Measurements from ENCODE around the gene ARID4B. TPM values are rescaled to one million over a fixed set of nuclear protein-coding genes. Genes with fewer than 3 reads are reported as not detected.

The ARID4B gene
- total RNA-seq, 2 experiments from 2014 or later = 28.7 to 44.9 TPM

GRCh38 chr1:235158680-235159079, 169.3 kb downstream of the ARID4B start:
- Histone ChIP-seq H3K27ac (ENCODE audit: low read depth, low read length, poor library complexity, severe bottlenecking) (no peak overlapping the region), H3K36me3 (ENCODE audit: insufficient read depth, low read length) (peaks cover 58% of the 10 kb centered on the region), H4K20me1 (ENCODE audit: insufficient read depth, low read length) (no peaks in the 10 kb centered on the region), H2AFZ (ENCODE audit: low read length) (no peak overlapping the region), H3K4me1 (ENCODE audit: insufficient read depth, low read length, poor library complexity, severe bottlenecking) (peaks cover 18% of the 10 kb centered on the region), H3K9me3 (ENCODE audit: low read length) (no peaks in the 10 kb centered on the region), H3K79me2 (ENCODE audit: insufficient read depth, low read depth, low read length) (peaks cover 25% of the 10 kb centered on the region), H3K9me2 (ENCODE audit: insufficient read depth, low read length) (no peaks in the 10 kb centered on the region), H3K4me3 (ENCODE audit: low read depth, low read length, poor library complexity, severe bottlenecking) (no peak overlapping the region), H3K4me2 (ENCODE audit: low read length) (no peak overlapping the region)
- ChIA-PET POLR2A (interaction anchor here (0.6 to 1.4 kb wide), 7 partner anchors 13 to 345 kb away, joined by 3 to 6 read pairs (median 4); no protein-coding TSS in a partner anchor), CTCF (ENCODE audit: unreplicated experiment) (no interaction called here)
- intact Hi-C loops (cut with micrococcal nuclease; ENCODE audit: unreplicated experiment) = no loop called here
- no TSS peak for BruUV-seq (replicated peaks)
- no peak for DNase-seq (ENCODE audit: low spot score)
- no peak for TF ChIP-seq EZH2phosphoT487 (IDR thresholded peaks at IDR 0.05; ENCODE audit: borderline replicate concordance, low read depth, low read length)
- TF ChIP-seq, protein P1, sequence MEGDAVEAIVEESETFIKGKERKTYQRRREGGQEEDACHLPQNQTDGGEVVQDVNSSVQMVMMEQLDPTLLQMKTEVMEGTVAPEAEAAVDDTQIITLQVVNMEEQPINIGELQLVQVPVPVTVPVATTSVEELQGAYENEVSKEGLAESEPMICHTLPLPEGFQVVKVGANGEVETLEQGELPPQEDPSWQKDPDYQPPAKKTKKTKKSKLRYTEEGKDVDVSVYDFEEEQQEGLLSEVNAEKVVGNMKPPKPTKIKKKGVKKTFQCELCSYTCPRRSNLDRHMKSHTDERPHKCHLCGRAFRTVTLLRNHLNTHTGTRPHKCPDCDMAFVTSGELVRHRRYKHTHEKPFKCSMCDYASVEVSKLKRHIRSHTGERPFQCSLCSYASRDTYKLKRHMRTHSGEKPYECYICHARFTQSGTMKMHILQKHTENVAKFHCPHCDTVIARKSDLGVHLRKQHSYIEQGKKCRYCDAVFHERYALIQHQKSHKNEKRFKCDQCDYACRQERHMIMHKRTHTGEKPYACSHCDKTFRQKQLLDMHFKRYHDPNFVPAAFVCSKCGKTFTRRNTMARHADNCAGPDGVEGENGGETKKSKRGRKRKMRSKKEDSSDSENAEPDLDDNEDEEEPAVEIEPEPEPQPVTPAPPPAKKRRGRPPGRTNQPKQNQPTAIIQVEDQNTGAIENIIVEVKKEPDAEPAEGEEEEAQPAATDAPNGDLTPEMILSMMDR (conservative IDR thresholded peaks at IDR 0.05; ENCODE audit: low read length) = no peak

DNA sequence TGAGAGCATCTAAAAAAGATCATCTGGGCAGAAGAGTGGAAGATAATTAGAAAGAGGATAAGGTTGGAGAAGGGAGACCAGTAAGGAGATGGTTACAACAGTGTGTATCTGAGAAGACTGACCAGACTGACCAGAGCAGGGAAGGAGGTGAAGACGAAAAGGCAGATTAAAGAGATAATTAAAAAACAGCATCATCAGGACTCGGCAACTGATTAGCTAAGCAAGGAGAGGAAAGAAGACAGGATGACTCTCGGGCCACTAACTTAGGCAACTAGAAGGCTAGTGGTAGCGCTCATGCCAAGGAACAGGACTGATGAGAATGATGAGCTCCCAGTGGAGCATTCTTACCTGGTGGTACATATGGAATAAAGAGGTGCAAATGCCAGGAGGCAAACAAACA, 170.8 kb downstream of the ARID4B start:
- Histone ChIP-seq H3K9me3 (ENCODE audit: low read length) (no peaks in the 10 kb centered on the region), H3K36me3 (ENCODE audit: insufficient read depth, low read length) (peaks cover 74% of the 10 kb centered on the region), H3K4me3 (ENCODE audit: low read depth, low read length, poor library complexity, severe bottlenecking) (no peak overlapping the region), H3K79me2 (ENCODE audit: insufficient read depth, low read depth, low read length) (peaks cover 25% of the 10 kb centered on the region), H3K4me2 (ENCODE audit: low read length) (no peak overlapping the region), H3K27ac (ENCODE audit: low read depth, low read length, poor library complexity, severe bottlenecking) (no peak overlapping the region), H2AFZ (ENCODE audit: low read length) (no peak overlapping the region), H3K4me1 (ENCODE audit: insufficient read depth, low read length, poor library complexity, severe bottlenecking) (peaks cover 18% of the 10 kb centered on the region), H4K20me1 (ENCODE audit: insufficient read depth, low read length) (no peaks in the 10 kb centered on the region), H3K9me2 (ENCODE audit: insufficient read depth, low read length) (no peaks in the 10 kb centered on the region)
- ChIA-PET POLR2A (interaction anchor here (0.7 to 1.7 kb wide), 6 partner anchors 10 to 662 kb away, joined by 3 to 5 read pairs (median 4); no protein-coding TSS in a partner anchor), CTCF (ENCODE audit: unreplicated experiment) (no interaction called here)
- no TSS peak for BruUV-seq (replicated peaks)
- TF ChIP-seq EZH2phosphoT487 (IDR thresholded peaks at IDR 0.05; ENCODE audit: borderline replicate concordance, low read depth, low read length) = no peak
- TF ChIP-seq, protein P1 (conservative IDR thresholded peaks at IDR 0.05; ENCODE audit: low read length) = no peak
- intact Hi-C loops (cut with micrococcal nuclease; ENCODE audit: unreplicated experiment) = no loop called here
- DNase-seq (ENCODE audit: low spot score) = no peak

DNA sequence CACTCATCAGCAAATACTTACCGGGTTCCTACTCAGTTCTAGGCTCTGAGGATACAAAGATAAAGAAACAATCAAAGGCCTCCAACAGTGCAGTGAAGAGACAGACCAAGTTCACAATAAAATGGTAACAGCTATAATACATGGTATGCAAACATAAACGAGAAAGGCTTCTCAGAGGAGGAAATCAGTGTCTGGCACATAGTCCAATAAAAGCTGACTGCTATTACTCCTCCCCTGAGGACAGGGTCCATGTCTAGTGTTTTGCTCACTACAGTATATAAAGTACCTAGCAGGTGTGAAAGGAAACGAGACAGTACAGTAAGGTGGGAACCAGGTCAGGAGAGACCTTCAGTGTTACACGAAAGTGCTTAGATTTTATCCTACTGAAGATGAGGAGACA, 171.2 kb downstream of the ARID4B start:
- Histone ChIP-seq H3K27ac (ENCODE audit: low read depth, low read length, poor library complexity, severe bottlenecking) (no peak overlapping the region), H3K4me1 (ENCODE audit: insufficient read depth, low read length, poor library complexity, severe bottlenecking) (peaks cover 15% of the 10 kb centered on the region), H3K4me2 (ENCODE audit: low read length) (no peak overlapping the region), H3K9me2 (ENCODE audit: insufficient read depth, low read length) (no peaks in the 10 kb centered on the region), H3K4me3 (ENCODE audit: low read depth, low read length, poor library complexity, severe bottlenecking) (no peak overlapping the region), H4K20me1 (ENCODE audit: insufficient read depth, low read length) (no peaks in the 10 kb centered on the region), H3K79me2 (ENCODE audit: insufficient read depth, low read depth, low read length) (peaks cover 25% of the 10 kb centered on the region), H2AFZ (ENCODE audit: low read length) (no peak overlapping the region), H3K36me3 (ENCODE audit: insufficient read depth, low read length) (peaks cover 78% of the 10 kb centered on the region), H3K9me3 (ENCODE audit: low read length) (no peaks in the 10 kb centered on the region)
- ChIA-PET CTCF (ENCODE audit: unreplicated experiment) (interaction anchor here (0.6 kb wide), 2 partner anchors 34 to 360 kb away, joined by 3 to 4 read pairs; no protein-coding TSS in a partner anchor), POLR2A (interaction anchor here (0.7 to 1.7 kb wide), 6 partner anchors 11 to 661 kb away, joined by 3 to 5 read pairs (median 4); no protein-coding TSS in a partner anchor)
- TF ChIP-seq EZH2phosphoT487 (IDR thresholded peaks at IDR 0.05; ENCODE audit: borderline replicate concordance, low read depth, low read length) = no peak
- TF ChIP-seq, protein P1 (conservative IDR thresholded peaks at IDR 0.05; ENCODE audit: low read length) = no peak
- intact Hi-C loops (cut with micrococcal nuclease; ENCODE audit: unreplicated experiment) = no loop called here
- DNase-seq (ENCODE audit: low spot score) = no peak
- BruUV-seq (replicated peaks) = no TSS peak
